Uterus (tissue), 4 donors: ENCODE results near the gene VPS54. TPM values are rescaled to one million over a fixed set of nuclear protein-coding genes. Genes with fewer than 3 reads are reported as not detected.

Source experiments
- DNase-seq, 2 donors: peaks; one replicate each; pipeline ENCODE4 v3.0.0-alpha.2; 2019 to 2020
- H3K27ac ChIP-seq, 2 donors: fragments of 200-600 bp; sonication (generic); 1 replicate in 1 of 2; 2 replicates in 1 of 2; pipeline ENCODE4 v1.5.1; 2016 to 2018
- H3K27me3 ChIP-seq, 2 donors: fragments of 200-600 bp; sonication (generic); one replicate each; pipeline ENCODE4 v1.5.1; 2018 to 2019; ENCODE audit warnings: control low read depth in 1 of 2
- H3K36me3 ChIP-seq, 2 donors: fragments of 200-600 bp; sonication (generic); one replicate each; pipeline ENCODE4 v1.5.1; 2019; ENCODE audit warnings: control low read depth in 1 of 2
- H3K4me1 ChIP-seq, 2 donors: fragments of 200-600 bp; sonication (generic); one replicate each; pipeline ENCODE4 v1.5.1; 2018 to 2019; ENCODE audit warnings: control low read depth in 1 of 2
- H3K4me3 ChIP-seq, 2 donors: fragments of 200-600 bp; sonication (generic); 1 replicate in 1 of 2; 2 replicates in 1 of 2; pipeline ENCODE4 v1.5.1; 2018 to 2019; ENCODE audit warnings: mild to moderate bottlenecking in 1 of 2
- H3K9me3 ChIP-seq, 2 donors: fragments of 200-600 bp; sonication (generic); one replicate each; pipeline ENCODE4 v1.5.1; 2019; ENCODE audit warnings: control low read depth in 1 of 2
- CTCF ChIP-seq, 4 experiments: fragments of 200-600 bp in 2 of 4; fragments of 450-650 bp in 2 of 4; sonication (generic) in 2 of 4; IDR thresholded peaks; one replicate each; pipeline ENCODE4 v1.5.1; 2016 to 2019; ENCODE audit warnings: antibody characterized with exemption in 4 of 4, mild to moderate bottlenecking in 2 of 4, moderate library complexity in 1 of 4
- POLR2A ChIP-seq, 2 donors: fragments of 450-650 bp; IDR thresholded peaks; one replicate each; pipeline ENCODE4 v1.6.1; 2016; ENCODE audit warnings: antibody characterized with exemption in 2 of 2, mild to moderate bottlenecking in 1 of 2, moderate library complexity in 1 of 2
- intact Hi-C: fragments of 100-400 bp; cut with DNase I; formaldehyde crosslinking; loops from one replicate; pipeline ENCODE4 v1.15.1; 2023; ENCODE audit warnings: low total_unique reads
- total RNA-seq, 4 donors: library from RNA; depleted of rRNA in 3 of 4; stranded (reverse); fragments of >200 nt in 3 of 4; gene quantifications; one replicate each; pipeline versions ENCODE4 v1.1.0 to v1.2.4, GENCODE V29; 2014 to 2023
- donor health status: DM: yes; HTN: yes; CAD: no.

Gene VPS54
- total RNA-seq, 4 donors from 2014 or later, result 32.1 to 55.2 (median 39.8) TPM

GRCh38 chr2:63872571-63873328 is 146.5 kb downstream of the VPS54 start:
- no peak overlapping the region for H3K27ac ChIP-seq
- no peak overlapping the region for H3K4me3 ChIP-seq
- intact Hi-C loops, result no loop called here
- H3K27me3 ChIP-seq, result no peaks in the 10 kb centered on the region
- no peaks in the 10 kb centered on the region for H3K36me3 ChIP-seq
- no peaks in the 10 kb centered on the region for H3K4me1 ChIP-seq
- no peaks in the 10 kb centered on the region for H3K9me3 ChIP-seq
- DNase-seq, result no peak
- TF ChIP-seq CTCF (IDR thresholded peaks at IDR 0.05) (no peak), POLR2A (IDR thresholded peaks at IDR 0.05) (no peak)

GRCh38 chr2:63871864-63872263 is 147.4 kb downstream of the VPS54 start:
- no peaks in the 10 kb centered on the region for H3K27me3 ChIP-seq
- no peak overlapping the region for H3K4me3 ChIP-seq
- H3K36me3 ChIP-seq, result no peaks in the 10 kb centered on the region
- intact Hi-C loops, result no loop called here
- H3K4me1 ChIP-seq, result no peaks in the 10 kb centered on the region
- TF ChIP-seq POLR2A (IDR thresholded peaks at IDR 0.05) (no peak), CTCF (IDR thresholded peaks at IDR 0.05) (no peak)
- DNase-seq, result no peak
- H3K9me3 ChIP-seq, result no peaks in the 10 kb centered on the region
- no peak overlapping the region for H3K27ac ChIP-seq

GRCh38 chr2:63870679-63871078 is 148.5 kb downstream of the VPS54 start:
- TF ChIP-seq CTCF (IDR thresholded peaks at IDR 0.05), result no peak
- no peak for TF ChIP-seq POLR2A (IDR thresholded peaks at IDR 0.05)

GRCh38 chr2:63866009-63866709 is 153.1 kb downstream of the VPS54 start:
- no peak overlapping the region for H3K4me3 ChIP-seq
- intact Hi-C loops, result no loop called here
- H3K9me3 ChIP-seq, result no peaks in the 10 kb centered on the region
- H3K4me1 ChIP-seq, result peaks cover 0 to 4% of the 10 kb centered on the region in 2 donors
- no peaks in the 10 kb centered on the region for H3K27me3 ChIP-seq
- no peak for DNase-seq
- no peak for TF ChIP-seq CTCF (IDR thresholded peaks at IDR 0.05)
- TF ChIP-seq POLR2A (IDR thresholded peaks at IDR 0.05), result no peak
- H3K36me3 ChIP-seq, result no peaks in the 10 kb centered on the region
- no peak overlapping the region for H3K27ac ChIP-seq

More at GRCh38 chr2:63870679-63871078, 148.5 kb downstream of the VPS54 start:
- no peak overlapping the region for H3K27ac ChIP-seq
- no peak for DNase-seq
- H3K4me1 ChIP-seq, result peaks cover 0 to 3% of the 10 kb centered on the region in 2 donors
- no peaks in the 10 kb centered on the region for H3K27me3 ChIP-seq
- no peak overlapping the region for H3K4me3 ChIP-seq
- intact Hi-C loops, result no loop called here
- H3K36me3 ChIP-seq, result no peaks in the 10 kb centered on the region
- H3K9me3 ChIP-seq, result no peaks in the 10 kb centered on the region

GRCh38 chr2:63865159-63865799 is 153.9 kb downstream of the VPS54 start:
- H3K36me3 ChIP-seq, result no peaks in the 10 kb centered on the region
- intact Hi-C loops, result no loop called here
- DNase-seq, result no peak
- H3K4me1 ChIP-seq, result peaks cover 0 to 4% of the 10 kb centered on the region in 2 donors
- H3K27ac ChIP-seq, result no peak overlapping the region
- TF ChIP-seq CTCF (IDR thresholded peaks at IDR 0.05), result no peak
- no peak for TF ChIP-seq POLR2A (IDR thresholded peaks at IDR 0.05)
- H3K9me3 ChIP-seq, result no peaks in the 10 kb centered on the region
- H3K27me3 ChIP-seq, result no peaks in the 10 kb centered on the region
- no peak overlapping the region for H3K4me3 ChIP-seq
